GM12878 (cell line): Measurements from ENCODE around the gene PDZD8. TPM values are rescaled to one million over a fixed set of nuclear protein-coding genes. Genes with fewer than 3 reads are reported as not detected.

ENCODE experiments used
- ATAC-seq: fragments of 200-7000 bp; cut with Tn5 transposase; 3 replicates; pipeline ENCODE4 v1.9.1; 2020; ENCODE audit warnings: mild to moderate bottlenecking, moderate library complexity
- BruUV-seq: library from RNA; stranded (reverse); fragments of 400-500 nt; replicated peaks from 2 replicates; lab custom pipeline; 2021; lab: Mats Ljungman, UMichigan
- CTCF ChIA-PET: fragments of 300-600 bp; sonication (Branson Sonifier 250); formaldehyde crosslinking; extraction: SDS; loops from one replicate; lab custom pipeline; 2021; ENCODE audit warnings: inconsistent platforms; lab: Yijun Ruan, JAX
- POLR2A ChIA-PET: fragments of 350-600 bp; formaldehyde crosslinking; extraction: SDS; loops from one replicate; lab custom pipeline; 2021; ENCODE audit warnings: inconsistent platforms; lab: Charles Lee
- RAD21 ChIA-PET: fragments of 300-600 bp; sonication (Branson Sonifier 250); formaldehyde crosslinking; loops from one replicate; lab custom pipeline; 2023; ENCODE audit warnings: antibody characterized with exemption; ENCODE audit not compliant: unreplicated experiment; lab: Charles Lee
- SMC1A ChIA-PET: fragments of 300-600 bp; sonication (Branson Sonifier 250); formaldehyde crosslinking; loops from one replicate; lab custom pipeline; 2023; ENCODE audit not compliant: unreplicated experiment, uncharacterized antibody; lab: Charles Lee
- DNase-seq: peaks from one replicate; pipeline ENCODE4 v3.0.0-alpha.2; 2011; ENCODE audit warnings: low read depth, low spot score
- FAIRE-seq: peaks from 3 replicates; lab custom pipeline; 2011; peaks lifted over from hg19 to GRCh38; lab: Jason Lieb, UNC
- H2AFZ ChIP-seq: 2 replicates; pipeline ENCODE4 v1.6.0; 2011; ENCODE audit warnings: low read depth, low read length, control low read depth; ENCODE audit not compliant: control insufficient read depth
- H3K27ac ChIP-seq: 2 replicates; pipeline ENCODE4 v1.5.1; 2011; ENCODE audit warnings: control low read depth; ENCODE audit not compliant: control insufficient read depth, insufficient read depth
- H3K27me3 ChIP-seq, 2 experiments: replicated peaks in 1 of 2; 2 replicates each; pipeline versions ENCODE4 v1.6.0 to v1.6.1; 2011; ENCODE audit warnings: low read length in 1 of 2; ENCODE audit not compliant: control insufficient read depth in 2 of 2, insufficient read depth in 2 of 2
- H3K36me3 ChIP-seq, 2 experiments: 2 replicates each; pipeline ENCODE4 v1.5.1; 2011; ENCODE audit warnings: low read length in 1 of 2; ENCODE audit not compliant: control insufficient read depth in 2 of 2, insufficient read depth in 2 of 2
- H3K4me1 ChIP-seq: 2 replicates; pipeline ENCODE4 v1.6.1; 2011; ENCODE audit warnings: mild to moderate bottlenecking, low read length, moderate library complexity, mixed read lengths; ENCODE audit not compliant: control insufficient read depth, insufficient read depth
- H3K4me2 ChIP-seq: 2 replicates; pipeline ENCODE4 v1.6.0; 2011; ENCODE audit warnings: control low read depth; ENCODE audit not compliant: control insufficient read depth, insufficient read depth
- H3K4me3 ChIP-seq: fragments of 200-600 bp; sonication (generic); 2 replicates; pipeline ENCODE4 v1.5.1; 2016
- H3K79me2 ChIP-seq: 2 replicates; pipeline ENCODE4 v1.6.0; 2011; ENCODE audit warnings: low read length; ENCODE audit not compliant: control insufficient read depth, insufficient read depth
- H3K9ac ChIP-seq: 2 replicates; pipeline ENCODE4 v1.8.0; 2011; ENCODE audit warnings: low read length, control low read depth, mixed read lengths; ENCODE audit not compliant: control insufficient read depth, insufficient read depth
- H3K9me3 ChIP-seq: replicated peaks from 3 replicates; pipeline ENCODE4 v1.5.1; 2011; ENCODE audit warnings: mild to moderate bottlenecking, low read length; ENCODE audit not compliant: control insufficient read depth, insufficient read depth
- H4K20me1 ChIP-seq: 2 replicates; pipeline ENCODE4 v1.6.0; 2011; ENCODE audit not compliant: control insufficient read depth, insufficient read depth
- GATAD2B ChIP-seq: fragments of 450-650 bp; conservative IDR thresholded peaks from 2 replicates; pipeline ENCODE4 v1.6.1; 2017; ENCODE audit warnings: low read depth, mild to moderate bottlenecking, moderate library complexity
- SREBF2 ChIP-seq: IDR thresholded peaks from 2 replicates; pipeline ENCODE4 v1.6.1; 2012; ENCODE audit warnings: mild to moderate bottlenecking, low read length
- ZBTB4 ChIP-seq: fragments of 450-650 bp; formaldehyde crosslinking; IDR thresholded peaks from 2 replicates; pipeline ENCODE4 v1.4.0; 2022; ENCODE audit warnings: mild to moderate bottlenecking, moderate library complexity
- ZBTB40 ChIP-seq: fragments of 450-650 bp; IDR thresholded peaks from 2 replicates; pipeline ENCODE4 v1.6.1; 2016; ENCODE audit warnings: mild to moderate bottlenecking, moderate library complexity, borderline replicate concordance
- ZNF24 ChIP-seq: fragments of 450-650 bp; IDR thresholded peaks from 2 replicates; pipeline ENCODE4 v1.6.1; 2017; ENCODE audit warnings: antibody characterized with exemption, mild to moderate bottlenecking
- WGBS: methylation state at CpG from one replicate; pipeline ENCODE4 v1.1.6; 2016; ENCODE audit warnings: low lambda C conversion rate; ENCODE audit not compliant: insufficient replicate concordance, insufficient coverage; ENCODE audit errors: missing lambda C conversion rate; 5-methylcytosine and 5-hydroxymethylcytosine counted together
- in situ Hi-C: fragments of 300-500 bp; cut with MboI; formaldehyde crosslinking; loops from 9 replicates; pipeline ENCODE4 v1.14.3; 2018; ENCODE audit warnings: mixed read lengths
- intact Hi-C: fragments of 100-400 bp; cut with micrococcal nuclease; formaldehyde crosslinking; loops from one replicate; pipeline ENCODE4 v1.14.2; 2022; ENCODE audit not compliant: unreplicated experiment
- polyA plus RNA-seq, 11 experiments: library from polyadenylated mRNA; depleted of rRNA in 4 of 11; unstranded in 6 of 11; stranded (reverse) in 5 of 11; fragments of >200 nt; fragmentation: Nextera tagmentation in 4 of 11; fragmentation: Illumina TruSeq in 1 of 11; extraction: Ambion mirVana in 4 of 11; extraction: Trizol in 1 of 11; gene quantifications; 1 replicate in 1 of 11; 2 replicates in 10 of 11; pipeline versions ENCODE4 v1.2.1 to v1.2.3, GENCODE V29; 2011 to 2016; ENCODE audit warnings: inconsistent platforms in 2 of 11, missing spikeins in 2 of 11, low read depth in 1 of 11
- total RNA-seq, 4 experiments: library from RNA; depleted of rRNA in 3 of 4; stranded (reverse); fragments of >200 nt in 3 of 4; fragmentation: Illumina TruSeq in 1 of 4; extraction: Trizol in 1 of 4; gene quantifications; 2 replicates each; pipeline versions ENCODE4 v1.2.1 to v1.2.3, GENCODE V29; 2013 to 2021

Gene PDZD8
- total and polyA plus RNA-seq, 10 of the 15 experiments (the other 5 are each of a cell fraction or from before 2014, with no cell fraction given), result 2.0 to 21.2 (median 6.7) TPM

DNA sequence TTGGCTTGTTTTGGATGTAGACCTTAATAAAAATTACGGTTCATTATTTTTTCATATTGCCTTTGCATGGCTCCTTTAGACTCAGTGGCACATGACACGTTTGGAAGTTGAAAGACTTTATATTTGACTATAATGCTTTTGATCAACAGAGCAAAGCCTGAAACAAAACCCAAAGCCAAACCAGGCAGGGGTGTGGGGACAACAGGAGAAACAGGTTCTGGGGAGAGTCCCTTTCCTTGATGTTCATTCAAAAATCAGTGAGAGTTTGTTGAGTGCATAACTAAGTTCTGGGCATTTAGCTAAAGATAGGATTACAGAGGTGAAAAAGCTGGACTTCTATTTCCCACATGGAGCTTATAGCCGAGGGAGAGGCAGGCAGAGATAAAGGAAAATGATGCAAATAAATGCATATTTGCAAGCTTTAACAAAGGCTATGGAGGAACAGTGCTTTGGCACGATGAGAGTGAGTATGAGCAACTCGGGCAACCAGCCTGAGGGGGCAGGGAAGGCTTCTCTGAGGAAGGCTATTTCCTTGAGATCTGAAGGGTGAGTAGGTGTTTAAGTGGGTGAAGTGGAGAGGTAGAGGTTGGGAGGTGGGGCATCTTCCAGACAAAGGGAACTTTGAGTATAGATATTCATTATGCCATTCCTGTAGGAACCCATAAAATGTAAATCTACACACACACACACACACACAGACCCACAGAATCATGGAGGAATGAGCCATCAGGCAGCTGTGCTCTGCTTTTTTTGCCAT is 34.5 kb upstream of the PDZD8 start:
- peaks cover 0 to 2% of the 10 kb centered on the region in 2 experiments; a peak in 1 of 4 replicates for H3K27me3 ChIP-seq
- H3K27ac ChIP-seq, result no peak overlapping the region
- H3K9ac ChIP-seq, result no peak overlapping the region
- no peaks in the 10 kb centered on the region; the same call in 1 of the 2 replicates for H4K20me1 ChIP-seq
- ChIA-PET RAD21 (interaction anchor here (0.9 to 1.9 kb wide), 2 partner anchors 32 to 193 kb away, joined by 3 to 5 read pairs; no protein-coding TSS in a partner anchor), POLR2A (interaction anchor here (0.7 to 1.0 kb wide), 2 partner anchors 11 to 18 kb away, joined by 3 to 4 read pairs; no protein-coding TSS in a partner anchor), SMC1A (interaction anchor here (0.6 to 2.1 kb wide), 8 partner anchors 9 to 193 kb away, joined by 3 to 11 read pairs (median 4); no protein-coding TSS in a partner anchor), CTCF (interaction anchor here (0.6 to 1.1 kb wide), 3 partner anchors 13 to 193 kb away, joined by 3 read pairs; no protein-coding TSS in a partner anchor)
- FAIRE-seq (no peak), DNase-seq (no peak), ATAC-seq (no peak)
- H2AFZ ChIP-seq, result no peak overlapping the region
- no peak overlapping the region for H3K4me2 ChIP-seq
- H3K9me3 ChIP-seq, result no peaks in the 10 kb centered on the region
- TF ChIP-seq ZNF24 (no peak), GATAD2B (no peak), SREBF2 (no peak), ZBTB40 (no peak), ZBTB4 (CRISPR knock-in tag) (no peak)
- H3K36me3 ChIP-seq, result no peaks in the 10 kb centered on the region
- H3K4me3 ChIP-seq, result no peak overlapping the region
- in situ Hi-C loops (no loop called here), intact Hi-C loops (no loop called here)
- H3K79me2 ChIP-seq, result no peaks in the 10 kb centered on the region
- BruUV-seq, result no TSS peak
- 25% methylated on average over 5 of the region's 5 CpGs for whole genome bisulfite sequencing
- H3K4me1 ChIP-seq, result no peaks in the 10 kb centered on the region
